ENCODE results near the gene STARD9. TPM values are rescaled to one million over a fixed set of nuclear protein-coding genes. Genes with fewer than 3 reads are reported as not detected.

STARD9 gene
- total and polyA plus RNA-seq, 2 experiments from 2014 or later: 1.8 to 6.2 TPM

DNA sequence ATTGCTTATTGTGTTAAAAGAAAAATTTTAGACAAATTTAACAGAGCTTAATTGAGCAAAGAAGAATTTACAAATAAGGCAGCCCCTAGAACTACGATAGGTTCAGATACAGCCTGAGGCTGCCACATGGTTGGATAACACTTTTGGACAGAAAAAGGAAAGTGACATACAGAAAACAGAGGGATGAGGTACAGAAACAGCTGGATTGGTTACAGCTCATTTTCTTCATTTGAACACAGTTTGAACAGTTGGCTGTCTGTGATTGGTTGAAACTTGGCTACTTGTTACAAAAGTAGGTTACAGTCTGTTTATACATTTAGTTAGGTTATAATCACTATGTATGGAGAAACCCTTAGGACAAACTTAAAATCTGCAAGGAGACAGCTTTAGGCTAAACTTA is 46.0 kb downstream of the STARD9 start:
- ATAC-seq (no peak), DNase-seq (ENCODE audit: low spot score) (no peak)
- Histone ChIP-seq H3K4me1 (ENCODE audit: insufficient read depth) (peaks cover 14% of the 10 kb centered on the region), H3K36me3 (ENCODE audit: insufficient read depth) (no peaks in the 10 kb centered on the region), H3K27me3 (ENCODE audit: insufficient read depth) (no peaks in the 10 kb centered on the region), H3K9me2 (ENCODE audit: insufficient read depth) (no peaks in the 10 kb centered on the region), H3K4me3 (no peak overlapping the region), H2AFZ (no peak overlapping the region), H3K4me2 (no peak overlapping the region), H3F3A (replicated peaks; ENCODE audit: low read depth) (no peaks in the 10 kb centered on the region), H3K27ac (ENCODE audit: low read depth) (no peak overlapping the region), H4K20me1 (replicated peaks; ENCODE audit: insufficient read depth) (no peaks in the 10 kb centered on the region), H3K79me2 (replicated peaks; ENCODE audit: insufficient read depth) (no peaks in the 10 kb centered on the region)
- peaks cover 22% of the 10 kb centered on the region for H3K4me1 Mint-ChIP-seq
- H3K9me3 Mint-ChIP-seq: no peaks in the 10 kb centered on the region
- TF ChIP-seq, protein P1, sequence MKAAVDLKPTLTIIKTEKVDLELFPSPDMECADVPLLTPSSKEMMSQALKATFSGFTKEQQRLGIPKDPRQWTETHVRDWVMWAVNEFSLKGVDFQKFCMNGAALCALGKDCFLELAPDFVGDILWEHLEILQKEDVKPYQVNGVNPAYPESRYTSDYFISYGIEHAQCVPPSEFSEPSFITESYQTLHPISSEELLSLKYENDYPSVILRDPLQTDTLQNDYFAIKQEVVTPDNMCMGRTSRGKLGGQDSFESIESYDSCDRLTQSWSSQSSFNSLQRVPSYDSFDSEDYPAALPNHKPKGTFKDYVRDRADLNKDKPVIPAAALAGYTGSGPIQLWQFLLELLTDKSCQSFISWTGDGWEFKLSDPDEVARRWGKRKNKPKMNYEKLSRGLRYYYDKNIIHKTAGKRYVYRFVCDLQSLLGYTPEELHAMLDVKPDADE (IDR thresholded peaks at IDR 0.05): no peak
- TF ChIP-seq POLR2AphosphoS5 (IDR thresholded peaks at IDR 0.05; ENCODE audit: low read depth): no peak
- no peak for TF ChIP-seq JUNB (IDR thresholded peaks at IDR 0.05; ENCODE audit: unreplicated experiment)
- no peak for TF ChIP-seq ZNF114 (CRISPR knock-in tag; IDR thresholded peaks at IDR 0.05)
- no peak for TF ChIP-seq ZNF331 (CRISPR knock-in tag; IDR thresholded peaks at IDR 0.05; ENCODE audit: low read depth)
- no peak overlapping the region for H3K27ac Mint-ChIP-seq
- no peak overlapping the region for H3K4me3 Mint-ChIP-seq
- no peaks in the 10 kb centered on the region for H3K36me3 Mint-ChIP-seq (ENCODE audit: low read depth)
- peaks cover 1% of the 10 kb centered on the region for H3K27me3 Mint-ChIP-seq (ENCODE audit: insufficient read depth, low read depth, poor library complexity)

DNA sequence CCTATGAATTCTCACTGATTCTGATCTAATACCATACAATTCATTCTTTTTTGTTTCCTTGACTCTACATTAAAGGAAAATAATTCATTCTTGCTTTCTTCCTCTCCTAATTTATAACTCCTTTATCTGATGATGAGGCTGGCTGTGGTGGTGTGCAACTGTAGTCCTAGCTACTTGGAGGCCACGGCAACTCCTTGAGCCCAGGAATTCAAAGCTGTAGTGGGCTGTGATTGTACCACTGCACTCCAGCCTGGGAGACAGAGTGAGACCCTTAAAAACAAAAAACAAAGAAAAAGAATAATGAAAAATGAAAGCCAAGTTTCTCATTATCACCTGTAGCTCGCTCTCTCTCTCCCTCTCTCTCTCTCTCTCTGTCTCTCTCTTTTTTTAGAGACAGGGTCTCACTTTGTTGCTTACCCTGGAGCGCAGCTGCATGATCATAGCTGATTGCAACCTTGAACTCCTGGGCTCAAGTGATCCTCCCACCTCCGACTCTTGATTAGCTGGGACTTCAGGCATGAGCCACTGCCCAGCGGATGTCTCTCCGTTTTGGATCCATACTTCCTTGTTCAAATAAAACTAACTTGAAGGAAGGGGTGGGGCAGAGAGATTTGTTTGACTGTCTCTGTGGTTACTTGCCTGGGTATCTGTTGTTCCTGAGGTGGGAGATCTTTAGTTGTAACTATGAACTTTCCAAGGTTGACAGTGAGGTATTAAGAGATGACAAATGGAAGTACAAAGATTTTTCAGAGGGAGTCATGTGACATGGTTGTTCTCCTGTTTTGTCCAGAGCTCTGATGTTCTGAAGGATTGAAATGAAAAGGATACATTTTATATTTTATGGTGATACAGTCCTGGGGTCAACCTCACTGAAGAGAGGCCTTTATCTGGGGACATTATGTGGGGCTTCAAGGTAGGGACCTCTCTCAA is 46.9 kb downstream of the STARD9 start:
- no peak overlapping the region for H3K4me3 ChIP-seq
- H2AFZ ChIP-seq: no peak overlapping the region
- Mint-ChIP-seq H3K27me3 (ENCODE audit: insufficient read depth, low read depth, poor library complexity) (peaks cover 2% of the 10 kb centered on the region), H3K4me1 (peaks cover 22% of the 10 kb centered on the region), H3K4me3 (no peak overlapping the region), H3K36me3 (ENCODE audit: low read depth) (no peaks in the 10 kb centered on the region), H3K27ac (no peak overlapping the region), H3K9me3 (no peaks in the 10 kb centered on the region)
- ATAC-seq (no peak), DNase-seq (ENCODE audit: low spot score) (no peak)
- H3K4me1 ChIP-seq (ENCODE audit: insufficient read depth): peaks cover 14% of the 10 kb centered on the region
- no peaks in the 10 kb centered on the region for H3K27me3 ChIP-seq (ENCODE audit: insufficient read depth)
- H3K4me2 ChIP-seq: no peak overlapping the region
- H3K27ac ChIP-seq (ENCODE audit: low read depth): no peak overlapping the region
- no peaks in the 10 kb centered on the region for H3K9me2 ChIP-seq (ENCODE audit: insufficient read depth)
- H3K79me2 ChIP-seq (replicated peaks; ENCODE audit: insufficient read depth): no peaks in the 10 kb centered on the region
- H3F3A ChIP-seq (replicated peaks; ENCODE audit: low read depth): no peaks in the 10 kb centered on the region
- no peaks in the 10 kb centered on the region for H4K20me1 ChIP-seq (replicated peaks; ENCODE audit: insufficient read depth)
- no peaks in the 10 kb centered on the region for H3K36me3 ChIP-seq (ENCODE audit: insufficient read depth)
- TF ChIP-seq ZNF114 (CRISPR knock-in tag; IDR thresholded peaks at IDR 0.05) (no peak), STAT1 (IDR thresholded peaks at IDR 0.05; ENCODE audit: unreplicated experiment) (no peak), CREB1 (CRISPR knock-in tag; IDR thresholded peaks at IDR 0.05; ENCODE audit: low read depth) (no peak)
- TF ChIP-seq, protein P2, sequence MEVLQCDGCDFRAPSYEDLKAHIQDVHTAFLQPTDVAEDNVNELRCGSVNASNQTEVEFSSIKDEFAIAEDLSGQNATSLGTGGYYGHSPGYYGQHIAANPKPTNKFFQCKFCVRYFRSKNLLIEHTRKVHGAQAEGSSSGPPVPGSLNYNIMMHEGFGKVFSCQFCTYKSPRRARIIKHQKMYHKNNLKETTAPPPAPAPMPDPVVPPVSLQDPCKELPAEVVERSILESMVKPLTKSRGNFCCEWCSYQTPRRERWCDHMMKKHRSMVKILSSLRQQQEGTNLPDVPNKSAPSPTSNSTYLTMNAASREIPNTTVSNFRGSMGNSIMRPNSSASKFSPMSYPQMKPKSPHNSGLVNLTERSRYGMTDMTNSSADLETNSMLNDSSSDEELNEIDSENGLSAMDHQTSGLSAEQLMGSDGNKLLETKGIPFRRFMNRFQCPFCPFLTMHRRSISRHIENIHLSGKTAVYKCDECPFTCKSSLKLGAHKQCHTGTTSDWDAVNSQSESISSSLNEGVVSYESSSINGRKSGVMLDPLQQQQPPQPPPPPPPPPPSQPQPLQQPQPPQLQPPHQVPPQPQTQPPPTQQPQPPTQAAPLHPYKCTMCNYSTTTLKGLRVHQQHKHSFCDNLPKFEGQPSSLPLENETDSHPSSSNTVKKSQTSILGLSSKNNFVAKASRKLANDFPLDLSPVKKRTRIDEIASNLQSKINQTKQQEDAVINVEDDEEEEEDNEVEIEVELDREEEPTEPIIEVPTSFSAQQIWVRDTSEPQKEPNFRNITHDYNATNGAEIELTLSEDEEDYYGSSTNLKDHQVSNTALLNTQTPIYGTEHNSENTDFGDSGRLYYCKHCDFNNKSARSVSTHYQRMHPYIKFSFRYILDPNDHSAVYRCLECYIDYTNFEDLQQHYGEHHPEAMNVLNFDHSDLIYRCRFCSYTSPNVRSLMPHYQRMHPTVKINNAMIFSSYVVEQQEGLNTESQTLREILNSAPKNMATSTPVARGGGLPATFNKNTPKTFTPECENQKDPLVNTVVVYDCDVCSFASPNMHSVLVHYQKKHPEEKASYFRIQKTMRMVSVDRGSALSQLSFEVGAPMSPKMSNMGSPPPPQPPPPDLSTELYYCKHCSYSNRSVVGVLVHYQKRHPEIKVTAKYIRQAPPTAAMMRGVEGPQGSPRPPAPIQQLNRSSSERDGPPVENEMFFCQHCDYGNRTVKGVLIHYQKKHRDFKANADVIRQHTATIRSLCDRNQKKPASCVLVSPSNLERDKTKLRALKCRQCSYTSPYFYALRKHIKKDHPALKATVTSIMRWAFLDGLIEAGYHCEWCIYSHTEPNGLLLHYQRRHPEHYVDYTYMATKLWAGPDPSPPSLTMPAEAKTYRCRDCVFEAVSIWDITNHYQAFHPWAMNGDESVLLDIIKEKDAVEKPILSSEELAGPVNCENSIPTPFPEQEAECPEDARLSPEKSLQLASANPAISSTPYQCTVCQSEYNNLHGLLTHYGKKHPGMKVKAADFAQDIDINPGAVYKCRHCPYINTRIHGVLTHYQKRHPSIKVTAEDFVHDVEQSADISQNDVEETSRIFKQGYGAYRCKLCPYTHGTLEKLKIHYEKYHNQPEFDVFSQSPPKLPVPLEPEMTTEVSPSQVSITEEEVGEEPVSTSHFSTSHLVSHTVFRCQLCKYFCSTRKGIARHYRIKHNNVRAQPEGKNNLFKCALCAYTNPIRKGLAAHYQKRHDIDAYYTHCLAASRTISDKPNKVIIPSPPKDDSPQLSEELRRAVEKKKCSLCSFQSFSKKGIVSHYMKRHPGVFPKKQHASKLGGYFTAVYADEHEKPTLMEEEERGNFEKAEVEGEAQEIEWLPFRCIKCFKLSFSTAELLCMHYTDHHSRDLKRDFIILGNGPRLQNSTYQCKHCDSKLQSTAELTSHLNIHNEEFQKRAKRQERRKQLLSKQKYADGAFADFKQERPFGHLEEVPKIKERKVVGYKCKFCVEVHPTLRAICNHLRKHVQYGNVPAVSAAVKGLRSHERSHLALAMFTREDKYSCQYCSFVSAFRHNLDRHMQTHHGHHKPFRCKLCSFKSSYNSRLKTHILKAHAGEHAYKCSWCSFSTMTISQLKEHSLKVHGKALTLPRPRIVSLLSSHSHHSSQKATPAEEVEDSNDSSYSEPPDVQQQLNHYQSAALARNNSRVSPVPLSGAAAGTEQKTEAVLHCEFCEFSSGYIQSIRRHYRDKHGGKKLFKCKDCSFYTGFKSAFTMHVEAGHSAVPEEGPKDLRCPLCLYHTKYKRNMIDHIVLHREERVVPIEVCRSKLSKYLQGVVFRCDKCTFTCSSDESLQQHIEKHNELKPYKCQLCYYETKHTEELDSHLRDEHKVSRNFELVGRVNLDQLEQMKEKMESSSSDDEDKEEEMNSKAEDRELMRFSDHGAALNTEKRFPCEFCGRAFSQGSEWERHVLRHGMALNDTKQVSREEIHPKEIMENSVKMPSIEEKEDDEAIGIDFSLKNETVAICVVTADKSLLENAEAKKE (CRISPR knock-in tag; IDR thresholded peaks at IDR 0.05): no peak
- TF ChIP-seq, protein P3, sequence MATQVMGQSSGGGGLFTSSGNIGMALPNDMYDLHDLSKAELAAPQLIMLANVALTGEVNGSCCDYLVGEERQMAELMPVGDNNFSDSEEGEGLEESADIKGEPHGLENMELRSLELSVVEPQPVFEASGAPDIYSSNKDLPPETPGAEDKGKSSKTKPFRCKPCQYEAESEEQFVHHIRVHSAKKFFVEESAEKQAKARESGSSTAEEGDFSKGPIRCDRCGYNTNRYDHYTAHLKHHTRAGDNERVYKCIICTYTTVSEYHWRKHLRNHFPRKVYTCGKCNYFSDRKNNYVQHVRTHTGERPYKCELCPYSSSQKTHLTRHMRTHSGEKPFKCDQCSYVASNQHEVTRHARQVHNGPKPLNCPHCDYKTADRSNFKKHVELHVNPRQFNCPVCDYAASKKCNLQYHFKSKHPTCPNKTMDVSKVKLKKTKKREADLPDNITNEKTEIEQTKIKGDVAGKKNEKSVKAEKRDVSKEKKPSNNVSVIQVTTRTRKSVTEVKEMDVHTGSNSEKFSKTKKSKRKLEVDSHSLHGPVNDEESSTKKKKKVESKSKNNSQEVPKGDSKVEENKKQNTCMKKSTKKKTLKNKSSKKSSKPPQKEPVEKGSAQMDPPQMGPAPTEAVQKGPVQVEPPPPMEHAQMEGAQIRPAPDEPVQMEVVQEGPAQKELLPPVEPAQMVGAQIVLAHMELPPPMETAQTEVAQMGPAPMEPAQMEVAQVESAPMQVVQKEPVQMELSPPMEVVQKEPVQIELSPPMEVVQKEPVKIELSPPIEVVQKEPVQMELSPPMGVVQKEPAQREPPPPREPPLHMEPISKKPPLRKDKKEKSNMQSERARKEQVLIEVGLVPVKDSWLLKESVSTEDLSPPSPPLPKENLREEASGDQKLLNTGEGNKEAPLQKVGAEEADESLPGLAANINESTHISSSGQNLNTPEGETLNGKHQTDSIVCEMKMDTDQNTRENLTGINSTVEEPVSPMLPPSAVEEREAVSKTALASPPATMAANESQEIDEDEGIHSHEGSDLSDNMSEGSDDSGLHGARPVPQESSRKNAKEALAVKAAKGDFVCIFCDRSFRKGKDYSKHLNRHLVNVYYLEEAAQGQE (IDR thresholded peaks at IDR 0.05; ENCODE audit: unreplicated experiment): no peak

Data from GM23338 (cell line).